Neural crest cell (in vitro differentiated cells): ENCODE data around the gene CACNA2D3. TPM values are rescaled to one million over a fixed set of nuclear protein-coding genes. Genes with fewer than 3 reads are reported as not detected.
"Not testable (repeated sequence)": the region's sequence is repeated elsewhere in the genome, so short reads cannot be mapped to it uniquely, and the experiment has no call there.

Experiments
- DNase-seq: peaks from one replicate; pipeline ENCODE4 v3.0.0; 2021; ENCODE audit warnings: low read depth, mixed read lengths, low spot score
- H3K27ac Mint-ChIP-seq: one replicate; pipeline ENCODE4 v1.8.0; 2021; ENCODE audit warnings: mild to moderate bottlenecking, mixed read lengths; ENCODE audit not compliant: unreplicated experiment
- H3K27me3 Mint-ChIP-seq: 2 replicates; pipeline ENCODE4 v1.8.0; 2021; ENCODE audit warnings: low read depth, mild to moderate bottlenecking, mixed read lengths
- H3K36me3 Mint-ChIP-seq: 2 replicates; pipeline ENCODE4 v1.8.0; 2021; ENCODE audit warnings: low read depth, mild to moderate bottlenecking, mixed read lengths
- H3K4me1 Mint-ChIP-seq: 2 replicates; pipeline ENCODE4 v1.8.0; 2021; ENCODE audit warnings: mixed read lengths
- H3K4me3 Mint-ChIP-seq: one replicate; pipeline ENCODE4 v1.8.0; 2021; ENCODE audit warnings: mild to moderate bottlenecking, mixed read lengths
- H3K9me3 Mint-ChIP-seq: 2 replicates; pipeline ENCODE4 v1.8.0; 2021; ENCODE audit warnings: mixed read lengths
- CTCF ChIP-seq: fragments of 200-600 bp; sonication (generic); conservative IDR thresholded peaks from 2 replicates; pipeline ENCODE4 v1.5.0; 2021; ENCODE audit warnings: antibody characterized with exemption, mild to moderate bottlenecking
- total RNA-seq: library from RNA; stranded (reverse); gene quantifications from 2 replicates; pipeline ENCODE4 v1.2.1, GENCODE V29; 2021

Gene CACNA2D3
- total RNA-seq, 1 donor from 2014 or later = 0.82 TPM

- DNase-seq = no peak
- H3K9me3 Mint-ChIP-seq = no peaks in the 10 kb centered on the region
- no peak overlapping the region for H3K27ac Mint-ChIP-seq
- peaks cover 3% of the 10 kb centered on the region for H3K27me3 Mint-ChIP-seq
- no peak overlapping the region for H3K4me3 Mint-ChIP-seq
- no peaks in the 10 kb centered on the region for H3K4me1 Mint-ChIP-seq
- no peaks in the 10 kb centered on the region for H3K36me3 Mint-ChIP-seq
- TF ChIP-seq CTCF = no peak
Measured at GRCh38 chr3:54099381-54099780, 23.0 kb upstream of the CACNA2D3 start.

- H3K36me3 Mint-ChIP-seq = no peaks in the 10 kb centered on the region
- H3K27ac Mint-ChIP-seq = no peak overlapping the region
- H3K27me3 Mint-ChIP-seq = no peaks in the 10 kb centered on the region
- DNase-seq = no peak
- H3K4me1 Mint-ChIP-seq = no peaks in the 10 kb centered on the region
- TF ChIP-seq CTCF = no peak
- H3K4me3 Mint-ChIP-seq = no peak overlapping the region
- H3K9me3 Mint-ChIP-seq = no peaks in the 10 kb centered on the region
Measured at GRCh38 chr3:54104084-54104483, 18.3 kb upstream of the CACNA2D3 start.

GRCh38 chr3:54116129-54116528 lies 6.2 kb upstream of the CACNA2D3 start:
- not testable (repeated sequence) for H3K4me3 Mint-ChIP-seq, H3K36me3 Mint-ChIP-seq, H3K27ac Mint-ChIP-seq, H3K9me3 Mint-ChIP-seq, DNase-seq, H3K4me1 Mint-ChIP-seq
- peaks cover 66% of the 10 kb centered on the region for H3K27me3 Mint-ChIP-seq

- no peaks in the 10 kb centered on the region for H3K36me3 Mint-ChIP-seq
- H3K4me3 Mint-ChIP-seq = peak overlapping the region; percentile 85
- DNase-seq = no peak
- peaks cover 10% of the 10 kb centered on the region for H3K4me1 Mint-ChIP-seq
- H3K27ac Mint-ChIP-seq = no peak overlapping the region
- no peak for TF ChIP-seq CTCF
- peaks cover 86% of the 10 kb centered on the region for H3K27me3 Mint-ChIP-seq
- H3K9me3 Mint-ChIP-seq = peaks cover 3% of the 10 kb centered on the region
Measured at GRCh38 chr3:54120657-54121413, 1.5 kb upstream of the CACNA2D3 start.

GRCh38 chr3:54121414-54122323 lies 683 bp upstream of the CACNA2D3 start:
- Mint-ChIP-seq H3K4me3 (peak overlapping the region; percentile 62), H3K27me3 (peaks cover 88% of the 10 kb centered on the region), H3K4me1 (peaks cover 10% of the 10 kb centered on the region), H3K36me3 (no peaks in the 10 kb centered on the region), H3K27ac (no peak overlapping the region), H3K9me3 (no peaks in the 10 kb centered on the region)
- no peak for TF ChIP-seq CTCF
- peak; percentile 18 for DNase-seq
